GM12801 (cell line): ENCODE results near the gene TRHDE.

ENCODE experiments used
- CTCF ChIP-seq: IDR thresholded peaks from one replicate; pipeline ENCODE4 v1.5.1; 2011; ENCODE audit warnings: control low read depth; ENCODE audit not compliant: insufficient read length; ENCODE audit errors: extremely low read depth

The TRHDE gene

DNA sequence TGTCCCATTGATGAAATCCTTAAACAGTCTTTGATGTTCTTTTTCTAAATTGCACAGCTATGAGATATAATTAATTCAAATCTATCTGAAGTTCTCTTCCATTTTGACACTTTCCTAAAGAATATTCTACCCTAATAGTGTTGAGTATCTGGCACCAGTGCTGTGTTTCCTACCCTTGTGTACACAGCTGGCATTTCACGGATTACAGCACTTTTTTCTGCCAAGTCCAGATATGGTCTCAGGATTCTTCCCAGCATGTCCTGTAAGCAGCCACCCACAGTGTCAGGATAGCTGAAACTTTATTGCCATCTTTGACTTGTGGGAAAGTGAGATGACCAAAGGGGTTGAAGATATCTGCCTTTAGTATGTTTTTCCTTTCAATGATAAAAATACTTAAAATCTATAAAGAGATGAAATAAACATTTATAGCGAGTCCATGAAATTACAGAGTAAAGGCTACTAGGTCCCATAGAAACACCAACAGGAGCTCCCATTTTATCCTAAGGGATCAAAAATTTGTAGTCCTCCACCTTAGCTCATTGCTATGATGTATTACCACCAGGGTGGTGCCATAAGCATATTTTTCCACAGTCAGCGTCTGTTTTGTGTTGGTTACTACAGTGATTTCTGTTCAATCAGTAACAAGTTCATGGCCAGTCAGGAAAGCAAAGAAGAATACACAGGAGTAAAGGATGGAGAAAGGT, 96.7 kb downstream of the TRHDE start:
- no peak for TF ChIP-seq CTCF

- no peak for TF ChIP-seq CTCF
These were observed 97.3 kb downstream of the TRHDE start for GRCh38 chr12:72369423-72369959.

DNA sequence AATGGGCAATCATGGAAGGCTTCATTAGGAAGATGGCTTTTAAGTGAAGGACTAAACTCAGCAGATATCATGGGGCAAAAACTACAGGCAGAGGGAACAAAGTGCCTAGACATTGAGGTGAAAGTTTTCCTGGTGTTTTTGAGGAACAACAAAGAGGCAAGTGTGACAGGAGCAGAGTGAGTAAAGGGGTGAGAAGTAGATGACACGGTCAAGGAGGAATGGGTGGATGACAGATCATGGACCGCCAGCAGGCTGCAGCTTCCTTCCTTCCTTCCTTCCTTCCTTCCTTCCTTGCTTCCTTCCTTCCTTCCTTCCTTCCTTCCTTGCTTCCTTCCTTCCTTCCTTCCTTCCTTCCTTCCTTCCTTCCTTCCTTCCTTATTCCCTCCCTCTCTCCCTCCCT, 108.3 kb downstream of the TRHDE start:
- no peak for TF ChIP-seq CTCF

GRCh38 chr12:72388322-72388721, 116.2 kb downstream of the TRHDE start:
- TF ChIP-seq CTCF = no peak

DNA sequence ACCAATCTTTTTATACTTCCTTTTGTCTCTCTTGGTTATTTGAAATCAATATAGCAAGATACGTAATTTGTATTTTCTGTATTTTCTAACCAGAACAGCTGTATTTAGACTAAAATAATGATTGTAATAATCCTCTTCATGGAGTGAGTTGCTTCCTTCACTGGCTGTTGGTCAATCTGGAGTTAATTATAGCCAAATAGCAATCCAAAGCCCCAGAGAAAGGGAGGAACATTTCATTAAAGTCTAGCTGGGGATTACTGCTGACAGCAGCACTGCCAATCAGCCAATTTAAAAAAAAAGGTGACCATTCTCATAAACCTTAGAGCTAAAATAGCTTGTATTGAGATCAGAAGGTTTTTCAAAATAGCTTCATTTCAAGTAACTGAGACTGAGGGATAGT, 118.0 kb downstream of the TRHDE start:
- TF ChIP-seq CTCF = no peak

- TF ChIP-seq CTCF = no peak
These were observed 133.9 kb downstream of the TRHDE start for GRCh38 chr12:72406111-72406510.

DNA sequence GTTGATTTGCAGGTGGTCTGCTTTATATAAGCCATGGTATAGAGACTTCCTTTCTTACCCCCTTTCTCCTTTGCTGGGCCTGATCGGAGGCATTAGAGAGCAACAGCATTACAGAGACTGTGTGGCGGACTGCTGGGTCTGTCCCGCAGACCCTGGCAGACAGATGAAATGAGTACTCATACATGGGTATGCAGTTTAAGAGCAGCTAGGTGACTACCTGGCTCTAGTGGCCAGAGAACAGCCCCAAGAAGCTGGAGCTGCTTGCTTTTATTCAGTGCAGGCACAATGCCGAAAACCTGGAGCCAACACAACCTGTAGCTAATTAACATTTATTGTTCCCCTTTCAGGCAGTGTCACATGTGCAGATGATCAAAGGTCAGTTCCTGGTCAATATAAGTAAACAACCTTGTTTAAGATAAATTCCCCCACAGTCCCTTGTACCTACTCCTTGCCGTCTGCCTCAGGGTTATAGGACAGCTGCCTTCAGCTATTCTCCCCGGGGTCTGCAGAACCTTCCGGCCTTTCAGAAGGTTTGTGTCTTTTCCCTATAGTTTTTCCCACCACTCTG, 160.0 kb downstream of the TRHDE start:
- no peak for TF ChIP-seq CTCF
